T-helper 1 cell treated with Interleukin-12 subunit alpha and Interleukin-12 subunit beta and Interleukin-4 antibody, amounts not matched to agents 30 μg/mL and 1 μg/mL, for 36 hours (primary cell): ENCODE measurements around the gene F2RL2.
"Not testable (repeated sequence)": the region's sequence is repeated elsewhere in the genome, so short reads cannot be mapped to it uniquely, and the experiment has no call there.

Experiments used
- H3K27ac Mint-ChIP-seq: one replicate; pipeline ENCODE4 v1.8.0; 2021; ENCODE audit warnings: mild to moderate bottlenecking, mixed read lengths
- H3K27me3 Mint-ChIP-seq: one replicate; pipeline ENCODE4 v1.8.0; 2021; ENCODE audit warnings: low read depth, mixed read lengths
- H3K36me3 Mint-ChIP-seq: one replicate; pipeline ENCODE4 v1.8.0; 2021; ENCODE audit warnings: low read depth, mixed read lengths
- H3K4me1 Mint-ChIP-seq: one replicate; pipeline ENCODE4 v1.8.0; 2021; ENCODE audit warnings: low read depth, mixed read lengths
- H3K4me3 Mint-ChIP-seq: one replicate; pipeline ENCODE4 v1.8.0; 2021; ENCODE audit warnings: mild to moderate bottlenecking, moderate library complexity, mixed read lengths
- H3K9me3 Mint-ChIP-seq: one replicate; pipeline ENCODE4 v1.8.0; 2021; ENCODE audit warnings: mixed read lengths

Gene F2RL2

GRCh38 chr5:76608833-76609232, 14.4 kb downstream of the F2RL2 start:
- peak overlapping the region; percentile 35 for H3K27ac Mint-ChIP-seq
- peaks cover 16% of the 10 kb centered on the region for H3K4me1 Mint-ChIP-seq
- H3K4me3 Mint-ChIP-seq = no peak overlapping the region
- no peaks in the 10 kb centered on the region for H3K9me3 Mint-ChIP-seq
- H3K27me3 Mint-ChIP-seq = no peaks in the 10 kb centered on the region
- peaks cover 53% of the 10 kb centered on the region for H3K36me3 Mint-ChIP-seq

DNA sequence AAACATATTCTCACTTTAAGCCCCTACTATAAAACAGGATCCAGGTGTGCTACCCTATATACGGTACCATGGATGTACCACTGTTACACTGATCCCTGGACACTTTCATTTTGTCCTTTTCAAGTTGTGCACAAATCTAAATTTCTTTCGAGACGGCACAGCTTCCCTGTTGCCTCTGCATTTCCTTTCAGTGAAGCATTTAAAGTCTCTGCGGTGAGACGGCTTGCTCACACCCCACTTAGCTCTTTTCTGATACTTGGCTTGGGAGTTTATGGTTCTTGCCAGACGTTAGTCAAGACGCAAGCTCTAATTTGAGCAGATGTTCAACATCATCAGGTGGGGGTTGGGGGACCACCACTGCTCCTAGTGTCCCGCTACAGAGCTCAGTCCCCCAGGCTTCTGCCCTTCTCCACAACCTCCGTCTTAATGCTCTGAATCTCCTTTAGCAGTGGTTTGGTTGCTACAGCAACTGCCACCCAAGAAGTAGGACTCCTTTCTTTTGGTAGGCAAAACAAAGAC, 15.8 kb downstream of the F2RL2 start:
- H3K36me3 Mint-ChIP-seq = peaks cover 60% of the 10 kb centered on the region
- H3K9me3 Mint-ChIP-seq = no peaks in the 10 kb centered on the region
- H3K4me3 Mint-ChIP-seq = peak overlapping the region; percentile 4
- peaks cover 25% of the 10 kb centered on the region for H3K4me1 Mint-ChIP-seq
- H3K27ac Mint-ChIP-seq = peak overlapping the region; percentile 65
- no peaks in the 10 kb centered on the region for H3K27me3 Mint-ChIP-seq

DNA sequence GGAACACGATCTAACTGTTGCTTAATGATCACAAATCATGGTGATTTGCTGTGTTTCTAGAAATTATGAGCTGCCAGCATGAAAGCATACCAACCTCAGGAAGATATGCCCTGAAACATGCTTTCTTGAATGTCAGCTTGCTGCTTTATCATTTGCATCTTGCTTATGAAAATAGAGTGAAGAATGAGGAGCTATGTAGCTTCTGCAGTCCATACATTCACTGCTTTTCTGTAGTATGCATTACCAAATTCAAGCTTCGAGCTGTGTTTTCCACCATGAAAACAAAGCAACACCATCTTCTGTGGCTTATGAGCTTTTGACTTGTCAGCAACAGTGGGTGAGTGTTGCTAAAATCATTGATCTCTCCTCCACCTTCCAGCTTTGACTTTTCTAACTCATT, 16.5 kb downstream of the F2RL2 start:
- H3K27ac Mint-ChIP-seq = peak overlapping the region; percentile 65
- peaks cover 61% of the 10 kb centered on the region for H3K36me3 Mint-ChIP-seq
- peaks cover 31% of the 10 kb centered on the region for H3K4me1 Mint-ChIP-seq
- no peaks in the 10 kb centered on the region for H3K9me3 Mint-ChIP-seq
- no peak overlapping the region for H3K4me3 Mint-ChIP-seq
- H3K27me3 Mint-ChIP-seq = no peaks in the 10 kb centered on the region

GRCh38 chr5:76604838-76605237, 18.4 kb downstream of the F2RL2 start:
- Mint-ChIP-seq H3K36me3 (peaks cover 60% of the 10 kb centered on the region), H3K27me3 (no peaks in the 10 kb centered on the region), H3K9me3 (no peaks in the 10 kb centered on the region), H3K4me3 (no peak overlapping the region), H3K27ac (no peak overlapping the region), H3K4me1 (peaks cover 34% of the 10 kb centered on the region)

- not testable (repeated sequence) for H3K27ac Mint-ChIP-seq, H3K27me3 Mint-ChIP-seq, H3K4me3 Mint-ChIP-seq, H3K9me3 Mint-ChIP-seq
- Mint-ChIP-seq H3K36me3 (peaks cover 62% of the 10 kb centered on the region), H3K4me1 (peaks cover 34% of the 10 kb centered on the region)
These were observed 19.2 kb downstream of the F2RL2 start for GRCh38 chr5:76603991-76604390.

DNA sequence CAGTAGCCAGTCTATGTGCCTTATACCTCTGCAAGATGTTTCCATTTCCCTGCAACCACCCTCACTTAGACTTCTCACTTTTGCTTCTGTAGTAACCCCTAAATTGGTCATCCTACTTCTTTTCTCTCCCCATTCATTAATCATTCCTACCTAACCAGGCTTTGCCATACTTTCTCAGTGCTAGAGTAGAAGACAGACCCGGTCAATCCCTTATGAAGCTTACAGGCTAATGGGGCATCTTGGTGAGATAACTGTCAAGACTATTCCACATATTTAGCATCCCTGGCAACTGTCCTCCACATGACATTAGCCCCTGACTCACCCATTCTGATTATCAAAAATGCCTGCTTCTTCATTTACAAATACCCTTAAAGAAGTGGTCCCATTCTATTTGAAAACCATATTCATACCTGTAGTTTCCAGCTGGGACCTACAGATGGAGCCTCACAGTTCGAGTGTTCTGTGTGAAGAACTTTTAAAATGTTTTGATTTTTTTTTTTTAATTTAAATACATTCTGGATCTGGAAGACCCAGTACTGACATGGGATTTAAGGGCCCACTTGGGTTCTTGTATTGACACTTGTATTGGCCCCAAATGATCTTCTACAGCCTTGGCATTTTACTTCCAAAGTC, 21.0 kb downstream of the F2RL2 start:
- no peaks in the 10 kb centered on the region for H3K9me3 Mint-ChIP-seq
- H3K4me1 Mint-ChIP-seq = peaks cover 22% of the 10 kb centered on the region
- H3K27me3 Mint-ChIP-seq = no peaks in the 10 kb centered on the region
- no peak overlapping the region for H3K4me3 Mint-ChIP-seq
- H3K27ac Mint-ChIP-seq = no peak overlapping the region
- peaks cover 51% of the 10 kb centered on the region for H3K36me3 Mint-ChIP-seq

DNA sequence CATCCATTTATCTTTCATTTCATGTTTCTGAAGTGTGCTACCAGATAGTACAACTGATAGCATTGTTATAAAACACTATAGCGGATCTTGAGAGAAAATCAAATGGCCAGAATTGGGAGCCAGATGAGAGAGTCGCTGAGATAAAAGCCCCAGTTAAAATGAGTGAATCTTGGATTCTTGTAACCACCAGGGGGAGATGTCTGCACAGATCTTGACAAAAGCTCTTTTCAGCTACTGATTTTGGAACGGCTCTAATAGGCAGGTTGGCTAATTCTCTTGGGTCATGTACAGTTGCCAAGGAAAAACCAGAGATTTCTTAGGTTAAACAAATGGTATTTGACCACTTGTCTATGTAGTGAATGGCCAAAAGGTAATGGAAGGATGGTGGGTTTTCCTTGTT, 21.7 kb downstream of the F2RL2 start:
- peaks cover 51% of the 10 kb centered on the region for H3K36me3 Mint-ChIP-seq

GRCh38 chr5:76600716-76601115, 22.5 kb downstream of the F2RL2 start:
- Mint-ChIP-seq H3K4me1 (peaks cover 20% of the 10 kb centered on the region), H3K9me3 (no peaks in the 10 kb centered on the region), H3K4me3 (no peak overlapping the region), H3K27ac (no peak overlapping the region), H3K27me3 (no peaks in the 10 kb centered on the region), H3K36me3 (peaks cover 55% of the 10 kb centered on the region)

More for the DNA sequence above, 21.7 kb downstream of the F2RL2 start:
- no peak overlapping the region for H3K27ac Mint-ChIP-seq
- peaks cover 20% of the 10 kb centered on the region for H3K4me1 Mint-ChIP-seq
- H3K4me3 Mint-ChIP-seq = no peak overlapping the region
- no peaks in the 10 kb centered on the region for H3K27me3 Mint-ChIP-seq
- H3K9me3 Mint-ChIP-seq = no peaks in the 10 kb centered on the region

DNA sequence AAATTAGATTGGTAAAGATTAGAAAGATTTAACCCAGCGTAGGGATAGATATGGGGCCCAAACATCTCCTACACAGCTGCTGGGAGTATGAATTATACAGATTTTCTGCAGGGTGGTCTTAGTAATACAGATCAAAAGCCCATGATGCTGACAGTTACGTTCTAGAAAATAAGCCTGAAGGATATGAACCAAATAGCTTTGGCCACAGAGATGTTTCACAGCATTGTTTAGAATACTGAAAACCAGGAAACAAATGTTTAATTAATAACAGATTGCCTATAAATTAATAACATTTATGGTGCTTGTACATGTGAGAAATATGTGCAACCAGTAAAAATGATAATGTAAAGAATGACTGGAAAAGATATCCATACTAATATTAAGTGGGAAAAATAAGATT, 24.7 kb downstream of the F2RL2 start:
- Mint-ChIP-seq H3K4me1 (peaks cover 18% of the 10 kb centered on the region), H3K36me3 (peaks cover 51% of the 10 kb centered on the region), H3K4me3 (no peak overlapping the region)

DNA sequence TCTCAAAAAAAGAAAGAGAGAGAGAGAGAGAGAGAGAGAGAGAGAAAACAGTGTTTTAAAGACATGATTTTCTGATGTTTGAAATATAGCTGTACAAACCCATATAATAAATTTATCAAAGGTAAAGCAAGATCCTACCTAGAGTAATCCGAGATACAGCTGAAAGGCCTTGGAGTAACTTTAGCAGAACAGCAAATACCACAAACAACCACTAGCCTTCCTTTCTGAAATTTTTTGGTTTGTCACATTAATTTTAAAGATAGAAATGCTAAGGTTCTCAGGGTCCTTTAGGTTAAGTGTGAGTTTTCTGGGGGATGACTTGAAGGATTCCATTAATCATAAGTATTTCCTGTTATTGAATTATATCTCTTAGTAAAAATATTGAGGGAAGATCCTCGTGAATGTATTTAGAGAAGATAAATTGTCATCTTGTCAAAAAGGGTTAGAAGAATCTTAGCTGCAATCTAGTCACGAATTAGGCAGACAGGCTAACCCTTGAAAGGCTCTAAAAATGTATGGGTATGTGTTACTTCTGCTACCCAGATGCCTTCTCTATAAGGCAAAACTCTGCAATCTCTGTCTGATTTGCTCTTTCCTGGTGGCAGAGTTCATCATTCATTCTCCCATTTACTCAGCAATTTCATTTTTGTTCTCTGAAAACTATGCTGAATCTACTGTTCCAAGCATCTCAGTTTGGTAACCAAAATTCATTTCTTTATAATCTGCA, 27.3 kb downstream of the F2RL2 start:
- Mint-ChIP-seq H3K4me1 (peaks cover 4% of the 10 kb centered on the region), H3K27ac (no peak overlapping the region), H3K9me3 (no peaks in the 10 kb centered on the region), H3K27me3 (no peaks in the 10 kb centered on the region), H3K4me3 (no peak overlapping the region), H3K36me3 (peaks cover 58% of the 10 kb centered on the region)

More for the DNA sequence above, 24.7 kb downstream of the F2RL2 start:
- H3K27ac Mint-ChIP-seq = no peak overlapping the region
- no peaks in the 10 kb centered on the region for H3K9me3 Mint-ChIP-seq
- no peaks in the 10 kb centered on the region for H3K27me3 Mint-ChIP-seq

DNA sequence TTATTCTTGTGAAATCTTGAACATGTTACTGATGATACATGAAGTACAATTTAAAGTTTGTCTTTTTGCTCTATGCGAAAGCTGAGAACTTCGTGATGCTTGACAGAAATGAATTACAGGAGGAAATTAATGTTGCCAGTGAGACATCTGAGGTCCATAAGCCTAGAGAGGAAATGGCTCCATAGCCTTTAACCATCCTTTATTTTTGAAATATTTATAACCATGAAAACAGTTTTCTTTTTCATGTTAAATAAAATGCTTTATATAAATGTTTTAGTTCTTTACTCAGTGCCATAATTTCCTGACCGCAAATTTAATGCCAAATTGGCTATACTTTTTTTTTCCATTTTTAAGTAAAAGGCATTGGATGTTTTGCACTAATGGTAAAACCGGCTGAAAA, 29.1 kb downstream of the F2RL2 start:
- H3K4me1 Mint-ChIP-seq = peaks cover 14% of the 10 kb centered on the region
- H3K27ac Mint-ChIP-seq = no peak overlapping the region
- no peaks in the 10 kb centered on the region for H3K27me3 Mint-ChIP-seq
- no peaks in the 10 kb centered on the region for H3K9me3 Mint-ChIP-seq
- peaks cover 60% of the 10 kb centered on the region for H3K36me3 Mint-ChIP-seq
- no peak overlapping the region for H3K4me3 Mint-ChIP-seq

DNA sequence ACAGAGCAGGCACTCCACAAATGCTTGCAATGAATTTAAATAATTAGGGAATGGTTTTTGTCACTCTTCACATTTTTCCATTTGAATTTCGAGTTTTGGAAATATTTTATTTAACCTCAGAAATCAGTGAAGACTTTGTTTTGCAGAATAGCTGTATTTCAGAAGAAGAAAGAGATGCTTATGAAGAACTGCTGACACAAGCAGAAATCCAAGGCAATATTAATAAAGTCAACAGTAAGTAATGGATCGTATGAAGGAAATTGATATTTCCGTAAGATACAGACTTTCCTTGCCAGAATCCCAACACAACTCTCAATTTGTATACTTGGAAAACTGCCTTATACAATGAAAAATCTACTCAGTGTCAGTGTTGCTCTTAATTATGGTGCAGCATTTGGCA, 30.5 kb downstream of the F2RL2 start:
- Mint-ChIP-seq H3K36me3 (peaks cover 60% of the 10 kb centered on the region), H3K4me1 (peaks cover 14% of the 10 kb centered on the region), H3K9me3 (no peaks in the 10 kb centered on the region), H3K4me3 (no peak overlapping the region), H3K27me3 (no peaks in the 10 kb centered on the region), H3K27ac (no peak overlapping the region)

DNA sequence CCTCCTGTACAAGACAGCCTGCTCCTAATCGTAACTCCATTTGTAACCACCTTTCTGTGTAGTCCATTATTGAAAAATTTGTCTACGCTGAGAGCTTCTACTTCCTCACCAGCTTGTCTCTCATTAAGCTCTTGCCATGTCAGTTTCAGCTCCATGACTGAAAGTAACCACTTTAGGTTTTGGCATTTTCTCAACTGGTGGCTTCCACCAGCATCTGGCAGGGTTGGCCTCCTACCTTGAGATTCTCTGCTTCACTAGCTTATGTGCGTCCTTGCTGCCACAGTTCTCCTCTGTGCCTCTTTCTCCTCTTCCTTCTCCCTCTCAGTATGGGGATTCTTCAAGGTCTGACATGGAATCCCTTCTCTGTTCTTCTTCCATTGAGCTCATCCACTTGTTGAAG, 31.8 kb downstream of the F2RL2 start:
- H3K27me3 Mint-ChIP-seq = no peaks in the 10 kb centered on the region
- H3K36me3 Mint-ChIP-seq = peaks cover 54% of the 10 kb centered on the region
- peaks cover 14% of the 10 kb centered on the region for H3K4me1 Mint-ChIP-seq
- no peaks in the 10 kb centered on the region for H3K9me3 Mint-ChIP-seq
- H3K27ac Mint-ChIP-seq = no peak overlapping the region
- no peak overlapping the region for H3K4me3 Mint-ChIP-seq

GRCh38 chr5:76590027-76590426, 33.2 kb downstream of the F2RL2 start:
- no peak overlapping the region for H3K4me3 Mint-ChIP-seq
- H3K9me3 Mint-ChIP-seq = no peaks in the 10 kb centered on the region
- H3K4me1 Mint-ChIP-seq = peaks cover 14% of the 10 kb centered on the region
- peaks cover 49% of the 10 kb centered on the region for H3K36me3 Mint-ChIP-seq
- H3K27ac Mint-ChIP-seq = no peak overlapping the region
- H3K27me3 Mint-ChIP-seq = no peaks in the 10 kb centered on the region

DNA sequence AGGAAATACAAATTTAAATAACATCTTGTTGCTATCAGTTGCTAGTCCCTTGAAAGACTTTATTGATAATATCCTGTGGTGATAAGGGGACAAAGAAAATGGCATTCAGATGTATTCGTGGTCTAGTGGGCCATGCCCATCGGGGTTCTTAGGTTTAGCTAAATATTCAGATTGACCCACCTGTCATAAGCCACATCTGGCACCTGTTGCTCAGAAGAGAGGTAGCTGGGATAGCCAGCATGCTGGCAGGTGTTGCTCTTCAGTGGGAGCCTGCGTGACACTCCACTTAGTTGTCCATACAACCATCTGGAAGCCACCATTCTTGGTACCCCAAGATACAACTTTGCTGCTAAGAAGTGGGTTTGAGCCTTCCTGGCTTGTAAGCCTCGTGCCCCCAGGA, 36.7 kb downstream of the F2RL2 start:
- Mint-ChIP-seq H3K36me3 (peaks cover 23% of the 10 kb centered on the region), H3K27ac (no peak overlapping the region), H3K27me3 (no peaks in the 10 kb centered on the region), H3K4me1 (peaks cover 15% of the 10 kb centered on the region), H3K4me3 (no peak overlapping the region), H3K9me3 (no peaks in the 10 kb centered on the region)
